22Rv1 (cell line): ENCODE results near the gene HOOK2.

Experiments used
- H3K27ac ChIP-seq: fragments of 450-650 bp; 2 replicates; pipeline ENCODE4 v1.5.1; 2017
- CTCF ChIP-seq: fragments of 450-650 bp; IDR thresholded peaks from 2 replicates; pipeline ENCODE4 v1.5.1; 2017; ENCODE audit warnings: mild to moderate bottlenecking
- ZFX ChIP-seq: fragments of 450-650 bp; IDR thresholded peaks from 2 replicates; pipeline ENCODE4 v1.6.1; 2017; ENCODE audit warnings: antibody characterized with exemption, borderline replicate concordance

The HOOK2 gene

GRCh38 chr19:12796146-12797071, 21.1 kb upstream of the HOOK2 start:
- H3K27ac ChIP-seq = peak overlapping the region; percentile 98
- TF ChIP-seq ZFX = no peak
- peak; percentile 92 for TF ChIP-seq CTCF

GRCh38 chr19:12794971-12795381, 19.6 kb upstream of the HOOK2 start:
- no peak for TF ChIP-seq ZFX
- TF ChIP-seq CTCF = no peak
- peak overlapping the region; percentile 98 for H3K27ac ChIP-seq

GRCh38 chr19:12794196-12794941, 19.0 kb upstream of the HOOK2 start:
- no peak for TF ChIP-seq CTCF
- no peak for TF ChIP-seq ZFX
- peak overlapping the region; percentile 98 for H3K27ac ChIP-seq

GRCh38 chr19:12793290-12794195, 18.2 kb upstream of the HOOK2 start:
- H3K27ac ChIP-seq = peak overlapping the region; percentile 98
- TF ChIP-seq ZFX (no peak), CTCF (peak; percentile 13; the same call in 1 of the 2 replicates)

GRCh38 chr19:12792853-12793289, 17.5 kb upstream of the HOOK2 start:
- TF ChIP-seq CTCF (no peak), ZFX (no peak)
- peak overlapping the region; percentile 98 for H3K27ac ChIP-seq

- H3K27ac ChIP-seq = peak overlapping the region; percentile 98
- TF ChIP-seq CTCF = no peak
- TF ChIP-seq ZFX = no peak
Observed at GRCh38 chr19:12792051-12792852, 16.9 kb upstream of the HOOK2 start.
